HL-60/S4 treated with retinoic acid at 250 ng/mL for 4 days and 3 days (cell line): Measurements from ENCODE around the gene COX6B2.
"Not testable (repeated sequence)": the region's sequence is repeated elsewhere in the genome, so short reads cannot be mapped to it uniquely, and the experiment has no call there.

Source experiments
- in situ Hi-C: fragments of 300-500 bp; cut with MboI; formaldehyde crosslinking; loops from 2 replicates; pipeline ENCODE4 v1.7.0; 2022; ENCODE audit warnings: low sequenced_read_pairs

COX6B2 gene

GRCh38 chr19:55354698-55355212 is at the start of gene COX6B2:
Gene COX6B2 (minus strand): TSS chr19:55354719. CDS start chr19:55354521, 198 bp downstream.
- in situ Hi-C loops = no loop called here

GRCh38 chr19:55402509-55402908 is 48.0 kb upstream of the COX6B2 start:
- in situ Hi-C loops = no loop called here

- in situ Hi-C loops = not testable (repeated sequence)
Observed at GRCh38 chr19:55401390-55401789, 46.9 kb upstream of the COX6B2 start.

- in situ Hi-C loops = no loop called here
Observed at GRCh38 chr19:55400281-55401087, 46.0 kb upstream of the COX6B2 start.

GRCh38 chr19:55398200-55398925 is 43.8 kb upstream of the COX6B2 start:
- in situ Hi-C loops = no loop called here

- in situ Hi-C loops = no loop called here
Observed at GRCh38 chr19:55392820-55393761, 38.6 kb upstream of the COX6B2 start.

- in situ Hi-C loops = no loop called here
Observed at GRCh38 chr19:55391702-55392615, 37.4 kb upstream of the COX6B2 start.

- in situ Hi-C loops = no loop called here
Observed at GRCh38 chr19:55391191-55391670, 36.7 kb upstream of the COX6B2 start.

GRCh38 chr19:55390461-55390880 is 36.0 kb upstream of the COX6B2 start:
- in situ Hi-C loops = no loop called here

GRCh38 chr19:55389386-55390317 is 35.1 kb upstream of the COX6B2 start:
- in situ Hi-C loops = no loop called here

- in situ Hi-C loops = no loop called here
Observed at GRCh38 chr19:55387736-55388497, 33.4 kb upstream of the COX6B2 start.

- in situ Hi-C loops = no loop called here
Observed at GRCh38 chr19:55386493-55386971, 32.0 kb upstream of the COX6B2 start.

- in situ Hi-C loops = no loop called here
Observed at GRCh38 chr19:55385724-55386492, 31.4 kb upstream of the COX6B2 start, which contains the start of gene RPL28. Gene RPL28 (plus strand): TSS chr19:55385932. CDS start chr19:55386358, 426 bp downstream.

GRCh38 chr19:55384920-55385723 is 30.6 kb upstream of the COX6B2 start:
- in situ Hi-C loops = no loop called here

GRCh38 chr19:55384131-55384919 is 29.8 kb upstream of the COX6B2 start, which contains the start of gene TMEM238:
Gene TMEM238 (minus strand): TSS chr19:55384292. CDS start chr19:55384259, 33 bp downstream.
- in situ Hi-C loops = no loop called here
